Activated CD8-positive, alpha-beta T cell treated with anti-CD3 and anti-CD28 coated beads, Interleukin-2, amount 10 ng/mL, durations not matched to agents 7 days and 5 days (primary cell): Measurements from ENCODE around the gene SCGN. TPM values are rescaled to one million over a fixed set of nuclear protein-coding genes. Genes with fewer than 3 reads are reported as not detected.
A peak's percentile ranks its signal among the peaks of the same experiment; 100 is the strongest.

Source experiments
- ATAC-seq: fragments of 150-1000 bp; cut with Tn5 transposase; one replicate; pipeline ENCODE4 v1.10.0; 2021; ENCODE audit warnings: moderate library complexity
- CTCF ChIA-PET: fragments of 350-600 bp; sonication (Branson Sonifier 250); formaldehyde crosslinking; loops from one replicate; lab custom pipeline; 2021; ENCODE audit warnings: antibody characterized with exemption; lab: Charles Lee
- POLR2A ChIA-PET: fragments of 350-600 bp; sonication (Branson Sonifier 250); formaldehyde crosslinking; loops from one replicate; lab custom pipeline; 2021; ENCODE audit warnings: antibody characterized with exemption; lab: Charles Lee
- DNase-seq: peaks from one replicate; pipeline ENCODE4 v3.0.0-alpha.2; 2020
- H3K27ac Mint-ChIP-seq: one replicate; pipeline ENCODE4 v1.8.0; 2021; ENCODE audit warnings: mild to moderate bottlenecking, mixed read lengths
- H3K27me3 Mint-ChIP-seq: one replicate; pipeline ENCODE4 v1.8.0; 2021; ENCODE audit warnings: low read depth, mixed read lengths
- H3K36me3 Mint-ChIP-seq: one replicate; pipeline ENCODE4 v1.8.0; 2021; ENCODE audit warnings: low read depth, mixed read lengths
- H3K4me1 Mint-ChIP-seq: one replicate; pipeline ENCODE4 v1.8.0; 2021; ENCODE audit warnings: low read depth, mixed read lengths
- H3K4me3 Mint-ChIP-seq: one replicate; pipeline ENCODE4 v1.8.0; 2021; ENCODE audit warnings: mild to moderate bottlenecking, mixed read lengths
- H3K9me3 Mint-ChIP-seq: one replicate; pipeline ENCODE4 v1.8.0; 2022; ENCODE audit warnings: mixed read lengths; ENCODE audit not compliant: insufficient read depth
- total RNA-seq, 2 experiments: library from RNA; stranded (reverse); gene quantifications; one replicate each; pipeline ENCODE4 v1.2.3, GENCODE V29; 2021

Gene SCGN
- total RNA-seq: not detected

- ATAC-seq: peak; percentile 64
- POLR2A ChIA-PET: no interaction called here
- H3K27me3 Mint-ChIP-seq: peaks cover 38% of the 10 kb centered on the region
- H3K9me3 Mint-ChIP-seq: no peaks in the 10 kb centered on the region
- no peak within 1 kb of the TSS for H3K4me3 Mint-ChIP-seq
- no peaks in the 10 kb centered on the region for H3K36me3 Mint-ChIP-seq
- H3K4me1 Mint-ChIP-seq: no peaks in the 10 kb centered on the region
- CTCF ChIA-PET: no interaction called here
- H3K27ac Mint-ChIP-seq: no peak within 1 kb of the TSS
- DNase-seq: peak; percentile 73
These were observed at the start of gene SCGN for GRCh38 chr6:25652007-25652515. Gene SCGN, plus strand, starts transcription at chr6:25652215. Its CDS starts 189 bp downstream, at chr6:25652404.

DNA sequence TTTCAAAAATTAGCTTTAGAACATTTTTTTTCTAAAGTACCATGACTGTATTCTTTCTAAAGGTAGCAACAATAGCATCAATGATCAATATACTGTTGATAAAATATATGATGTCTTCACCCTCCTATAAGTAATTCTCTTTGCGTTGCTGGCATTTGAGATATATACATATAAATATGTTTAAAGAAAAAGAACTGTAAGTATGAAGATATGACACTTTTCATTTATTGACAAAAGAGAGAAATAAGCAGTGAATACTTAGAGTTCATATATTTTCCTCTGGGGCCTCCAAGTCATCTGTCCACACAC, 49.4 kb upstream of the SCGN start:
- ChIA-PET CTCF (interaction anchor here (1.0 to 3.4 kb wide), 12 partner anchors 14 to 379 kb away, joined by 3 to 24 read pairs (median 4); no protein-coding TSS in a partner anchor), POLR2A (no interaction called here)
- Mint-ChIP-seq H3K4me3 (no peak overlapping the region), H3K27me3 (no peaks in the 10 kb centered on the region), H3K9me3 (no peaks in the 10 kb centered on the region), H3K27ac (no peak overlapping the region), H3K36me3 (no peaks in the 10 kb centered on the region), H3K4me1 (no peaks in the 10 kb centered on the region)
- DNase-seq: no peak
- ATAC-seq: no peak

DNA sequence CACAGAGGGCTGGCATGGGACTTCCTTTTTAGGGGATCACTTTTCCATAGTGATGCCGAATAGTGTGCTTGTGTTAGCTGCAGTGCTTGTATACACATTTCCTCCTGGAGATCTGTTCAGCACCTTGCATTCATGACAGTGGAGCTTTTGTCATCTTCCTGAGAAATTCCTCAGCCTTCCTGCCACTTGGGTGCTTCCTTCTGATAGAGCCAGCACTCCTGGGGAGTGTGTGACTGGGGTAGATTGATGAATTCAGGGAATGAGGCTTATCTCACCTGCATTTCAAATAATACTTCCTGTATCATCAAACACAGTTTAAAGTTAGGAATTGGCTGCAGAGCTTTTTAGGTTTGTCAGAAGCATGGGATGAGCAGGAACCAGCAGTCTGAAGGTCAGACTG, 48.8 kb upstream of the SCGN start:
- ATAC-seq (no peak), DNase-seq (no peak)
- Mint-ChIP-seq H3K27me3 (no peaks in the 10 kb centered on the region), H3K27ac (no peak overlapping the region), H3K36me3 (no peaks in the 10 kb centered on the region), H3K9me3 (no peaks in the 10 kb centered on the region), H3K4me3 (no peak overlapping the region), H3K4me1 (no peaks in the 10 kb centered on the region)
- ChIA-PET CTCF (interaction anchor here (1.1 to 3.4 kb wide), 5 partner anchors 37 to 517 kb away, joined by 3 to 24 read pairs (median 7); no protein-coding TSS in a partner anchor), POLR2A (no interaction called here)

- Mint-ChIP-seq H3K27me3 (no peaks in the 10 kb centered on the region), H3K4me3 (no peak overlapping the region)
- ATAC-seq: no peak
These were observed 45.9 kb upstream of the SCGN start for GRCh38 chr6:25606151-25606550.

DNA sequence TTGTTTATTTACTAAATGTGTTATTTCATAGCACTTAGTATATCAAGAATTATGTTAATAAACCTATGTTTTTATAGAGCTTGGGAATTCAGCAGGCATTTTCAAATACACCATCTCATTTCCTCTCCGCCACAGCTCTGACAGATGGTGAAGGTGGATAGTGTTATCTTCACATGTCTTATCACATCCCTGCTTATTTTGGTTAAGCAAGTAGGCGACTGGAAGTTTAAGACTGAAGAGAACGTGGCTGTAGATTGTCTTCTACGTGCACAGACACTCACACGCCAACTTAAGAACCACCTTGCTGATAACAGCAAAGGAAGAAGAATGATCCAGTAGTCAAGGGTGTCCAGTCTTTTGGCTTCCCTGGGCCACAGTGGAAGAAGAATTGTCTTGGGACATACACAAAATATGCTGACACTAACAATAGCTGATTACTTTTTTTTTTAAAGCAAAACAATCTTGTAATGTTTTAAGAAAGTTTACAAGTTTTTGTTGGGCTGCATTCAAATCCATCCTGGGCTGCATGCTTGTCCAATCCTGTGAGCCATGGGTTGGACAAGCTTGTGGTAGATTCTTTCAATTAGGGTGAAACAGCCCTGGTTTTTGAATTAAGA, 43.3 kb upstream of the SCGN start:
- no peak overlapping the region for H3K27ac Mint-ChIP-seq
- POLR2A ChIA-PET: no interaction called here
- H3K27me3 Mint-ChIP-seq: no peaks in the 10 kb centered on the region
- CTCF ChIA-PET: interaction anchor here (0.7 kb wide), 2 partner anchors 8 to 386 kb away, joined by 3 to 4 read pairs; no protein-coding TSS in a partner anchor
- H3K4me1 Mint-ChIP-seq: peaks cover 3% of the 10 kb centered on the region
- no peaks in the 10 kb centered on the region for H3K9me3 Mint-ChIP-seq
- no peak overlapping the region for H3K4me3 Mint-ChIP-seq
- peaks cover 2% of the 10 kb centered on the region for H3K36me3 Mint-ChIP-seq
- ATAC-seq (no peak), DNase-seq (no peak)

More at GRCh38 chr6:25606151-25606550, 45.9 kb upstream of the SCGN start:
- ChIA-PET POLR2A (no interaction called here), CTCF (interaction anchor here (1.3 to 1.9 kb wide), 3 partner anchors 13 to 340 kb away, joined by 3 to 8 read pairs (median 4); no protein-coding TSS in a partner anchor)
- no peak for DNase-seq
- no peaks in the 10 kb centered on the region for H3K4me1 Mint-ChIP-seq
- no peak overlapping the region for H3K27ac Mint-ChIP-seq
- H3K36me3 Mint-ChIP-seq: no peaks in the 10 kb centered on the region
- H3K9me3 Mint-ChIP-seq: no peaks in the 10 kb centered on the region

- Mint-ChIP-seq H3K4me3 (no peak overlapping the region), H3K27ac (no peak overlapping the region), H3K36me3 (peaks cover 2% of the 10 kb centered on the region), H3K27me3 (no peaks in the 10 kb centered on the region), H3K9me3 (no peaks in the 10 kb centered on the region), H3K4me1 (peaks cover 3% of the 10 kb centered on the region)
- ATAC-seq (no peak), DNase-seq (no peak)
- ChIA-PET POLR2A (no interaction called here), CTCF (interaction anchor here (1.3 kb wide), 1 partner anchor 331 kb away, joined by 3 read pairs; no protein-coding TSS in a partner anchor)
These were observed 39.3 kb upstream of the SCGN start for GRCh38 chr6:25612666-25613065.

DNA sequence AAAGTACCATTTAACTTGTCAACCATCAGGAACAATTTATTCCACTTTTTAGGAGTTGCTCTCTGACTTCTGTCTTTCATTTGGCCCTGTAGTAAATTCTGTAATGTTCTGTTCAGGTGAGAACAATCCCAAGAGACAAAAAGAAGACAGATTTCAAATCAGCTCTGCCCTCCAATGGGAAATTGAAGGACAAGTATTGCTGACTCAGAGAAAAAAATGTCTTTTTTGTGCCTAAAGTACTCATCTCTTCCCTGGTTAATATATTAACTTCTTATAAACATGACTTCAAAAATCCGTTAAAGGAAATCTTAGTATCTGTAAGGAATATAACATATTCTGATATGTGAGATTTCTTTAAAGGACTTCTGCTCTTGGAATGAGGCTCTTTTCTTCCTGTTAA, 38.6 kb upstream of the SCGN start:
- Mint-ChIP-seq H3K9me3 (no peaks in the 10 kb centered on the region), H3K4me3 (no peak overlapping the region), H3K36me3 (peaks cover 2% of the 10 kb centered on the region), H3K27me3 (no peaks in the 10 kb centered on the region), H3K4me1 (peaks cover 3% of the 10 kb centered on the region), H3K27ac (no peak overlapping the region)
- no peak for DNase-seq
- ChIA-PET POLR2A (no interaction called here), CTCF (interaction anchor here (0.6 to 1.3 kb wide), 3 partner anchors 12 to 974 kb away, joined by 3 to 4 read pairs (median 3); no protein-coding TSS in a partner anchor)
- ATAC-seq: no peak

GRCh38 chr6:25614052-25614451, 38.0 kb upstream of the SCGN start:
- Mint-ChIP-seq H3K4me1 (peaks cover 3% of the 10 kb centered on the region), H3K4me3 (no peak overlapping the region), H3K9me3 (no peaks in the 10 kb centered on the region), H3K27ac (no peak overlapping the region), H3K36me3 (peaks cover 2% of the 10 kb centered on the region), H3K27me3 (no peaks in the 10 kb centered on the region)
- ChIA-PET CTCF (interaction anchor here (1.3 kb wide), 1 partner anchor 12 kb away, joined by 4 read pairs; no protein-coding TSS in a partner anchor), POLR2A (no interaction called here)
- DNase-seq (no peak), ATAC-seq (no peak)

DNA sequence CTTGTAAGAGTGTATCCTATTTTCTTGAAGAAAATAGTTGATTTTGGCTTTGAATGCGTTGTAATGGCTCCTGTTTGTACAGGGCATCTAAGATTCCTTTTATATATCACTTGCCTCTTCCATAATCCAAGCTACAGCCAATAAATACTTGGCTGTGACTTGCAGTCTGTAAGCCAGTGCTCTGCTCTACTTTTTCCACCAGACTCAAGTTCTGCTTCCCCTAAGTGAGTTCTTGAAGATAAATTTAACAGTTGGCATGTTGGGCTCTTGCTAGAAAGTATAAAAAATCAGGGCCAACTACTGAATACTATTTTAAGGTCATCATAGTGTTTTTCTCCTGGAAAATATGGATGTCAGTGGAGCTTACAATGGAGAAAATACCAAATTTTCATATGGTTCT, 36.5 kb upstream of the SCGN start:
- ChIA-PET POLR2A (no interaction called here), CTCF (no interaction called here)
- peaks cover 2% of the 10 kb centered on the region for H3K36me3 Mint-ChIP-seq
- ATAC-seq (no peak), DNase-seq (no peak)
- H3K27ac Mint-ChIP-seq: no peak overlapping the region
- H3K4me1 Mint-ChIP-seq: peaks cover 3% of the 10 kb centered on the region
- H3K9me3 Mint-ChIP-seq: no peaks in the 10 kb centered on the region
- no peaks in the 10 kb centered on the region for H3K27me3 Mint-ChIP-seq
- no peak overlapping the region for H3K4me3 Mint-ChIP-seq

DNA sequence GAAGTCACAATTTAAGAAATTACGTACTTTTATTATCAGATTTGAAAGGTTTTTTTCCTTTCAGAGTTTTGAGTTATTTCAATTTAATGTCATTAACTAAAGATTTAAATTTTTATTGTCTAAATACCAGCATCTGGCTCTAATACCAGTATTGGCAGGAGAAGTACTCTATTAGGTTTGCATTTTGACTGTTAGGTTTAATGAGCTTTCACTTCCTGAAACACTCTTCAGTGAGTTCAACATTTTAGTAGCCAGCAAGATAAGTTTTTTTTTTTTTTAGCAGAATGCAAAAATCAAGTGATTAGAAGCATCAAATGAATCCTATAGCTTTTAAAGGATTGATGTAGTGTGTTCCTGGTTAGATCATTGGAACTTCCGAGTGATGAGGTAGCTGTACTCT, 34.0 kb upstream of the SCGN start:
- no peak for DNase-seq
- H3K4me1 Mint-ChIP-seq: no peaks in the 10 kb centered on the region
- no peaks in the 10 kb centered on the region for H3K27me3 Mint-ChIP-seq
- H3K36me3 Mint-ChIP-seq: no peaks in the 10 kb centered on the region
- H3K4me3 Mint-ChIP-seq: no peak overlapping the region
- ChIA-PET CTCF (interaction anchor here (0.7 kb wide), 1 partner anchor 200 kb away, joined by 4 read pairs; no protein-coding TSS in a partner anchor), POLR2A (no interaction called here)
- H3K9me3 Mint-ChIP-seq: no peaks in the 10 kb centered on the region
- ATAC-seq: no peak
- H3K27ac Mint-ChIP-seq: no peak overlapping the region

- ChIA-PET POLR2A (no interaction called here), CTCF (no interaction called here)
- no peak overlapping the region for H3K4me3 Mint-ChIP-seq
- H3K4me1 Mint-ChIP-seq: no peaks in the 10 kb centered on the region
- ATAC-seq: no peak
- H3K27ac Mint-ChIP-seq: no peak overlapping the region
- DNase-seq: no peak
- no peaks in the 10 kb centered on the region for H3K36me3 Mint-ChIP-seq
- no peaks in the 10 kb centered on the region for H3K9me3 Mint-ChIP-seq
- peaks cover 3% of the 10 kb centered on the region for H3K27me3 Mint-ChIP-seq
These were observed 32.8 kb upstream of the SCGN start for GRCh38 chr6:25619217-25619616.

DNA sequence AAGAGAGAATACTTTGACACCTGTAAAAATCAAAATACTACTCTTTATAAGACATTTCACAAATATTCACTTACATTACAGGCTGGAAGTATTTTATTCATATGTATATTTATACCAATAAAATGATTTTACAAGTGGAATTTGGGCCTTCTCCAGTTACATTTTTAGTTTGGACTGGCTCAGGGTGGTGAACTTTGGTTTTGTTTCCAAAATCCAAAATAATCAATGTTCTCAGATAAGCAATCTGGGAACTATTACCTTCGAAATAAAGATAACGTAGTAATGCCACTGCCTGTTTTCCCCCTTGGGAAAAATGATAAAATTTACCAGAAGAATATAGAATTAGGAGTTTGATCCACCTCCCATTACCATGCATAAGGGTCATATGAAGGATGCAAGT, 31.6 kb upstream of the SCGN start:
- Mint-ChIP-seq H3K4me3 (no peak overlapping the region), H3K36me3 (no peaks in the 10 kb centered on the region), H3K4me1 (no peaks in the 10 kb centered on the region), H3K27me3 (peaks cover 3% of the 10 kb centered on the region), H3K9me3 (no peaks in the 10 kb centered on the region), H3K27ac (no peak overlapping the region)
- POLR2A ChIA-PET: no interaction called here
- CTCF ChIA-PET: no interaction called here
- no peak for DNase-seq
- no peak for ATAC-seq
